Gastroesophageal sphincter (tissue), 4 donors: ENCODE results near the gene TMED1. TPM values are rescaled to one million over a fixed set of nuclear protein-coding genes. Genes with fewer than 3 reads are reported as not detected.
"Not testable (repeated sequence)": the region's sequence is repeated elsewhere in the genome, so short reads cannot be mapped to it uniquely, and the experiment has no call there.

Experiments
- ATAC-seq: fragments of 150-250 bp; one replicate; pipeline ENCODE4 v1.9.1; 2016; ENCODE audit warnings: mild to moderate bottlenecking, moderate library complexity
- H3K27ac ChIP-seq, 4 donors: fragments of 200-600 bp; sonication (generic) in 3 of 4; 1 replicate in 3 of 4; 2 replicates in 1 of 4; pipeline ENCODE4 v1.5.1; 2016 to 2019
- H3K27me3 ChIP-seq: fragments of 200-600 bp; sonication (generic); one replicate; pipeline ENCODE4 v1.5.1; 2019
- H3K36me3 ChIP-seq, 2 donors: fragments of 200-600 bp; sonication (generic); one replicate each; pipeline ENCODE4 v1.5.1; 2019; ENCODE audit warnings: control low read depth in 1 of 2
- H3K4me1 ChIP-seq, 3 donors: fragments of 200-600 bp; sonication (generic); 1 replicate in 2 of 3; 2 replicates in 1 of 3; pipeline ENCODE4 v1.5.1; 2016 to 2019; ENCODE audit warnings: control low read depth in 2 of 3
- H3K4me3 ChIP-seq, 2 donors: fragments of 200-600 bp; sonication (generic); one replicate each; pipeline ENCODE4 v1.5.1; 2019; ENCODE audit warnings: mild to moderate bottlenecking in 1 of 2, moderate library complexity in 1 of 2
- H3K9me3 ChIP-seq, 3 donors: fragments of 200-600 bp; sonication (generic); one replicate each; pipeline ENCODE4 v1.5.1; 2017 to 2019; ENCODE audit warnings: control low read depth in 2 of 3
- EP300 ChIP-seq: sonication (generic); formaldehyde crosslinking; IDR thresholded peaks from one replicate; pipeline ENCODE4 v1.6.1; 2017; ENCODE audit warnings: antibody characterized with exemption, mild to moderate bottlenecking
- POLR2A ChIP-seq, 2 donors: fragments of 450-650 bp; IDR thresholded peaks; one replicate each; pipeline ENCODE4 v1.6.1; 2017; ENCODE audit warnings: antibody characterized with exemption in 2 of 2, mild to moderate bottlenecking in 2 of 2, moderate library complexity in 1 of 2
- POLR2AphosphoS5 ChIP-seq: sonication (generic); formaldehyde crosslinking; IDR thresholded peaks from one replicate; pipeline ENCODE4 v1.6.1; 2017; ENCODE audit warnings: antibody characterized with exemption
- WGBS, 2 donors: methylation state at CpG; one replicate each; pipeline ENCODE4 v1.1.5; 2018; ENCODE audit warnings: low coverage in 1 of 2; 5-methylcytosine and 5-hydroxymethylcytosine counted together
- total RNA-seq, 4 donors: library from RNA; depleted of rRNA; stranded (reverse); fragments of >200 nt; gene quantifications; one replicate each; pipeline ENCODE4 v1.1.0, GENCODE V29; 2016
- TF ChIP-seq, protein P1 (sequence below), 4 experiments: fragments of 200-600 bp in 2 of 4; fragments of 450-650 bp in 2 of 4; sonication (generic) in 1 of 4; IDR thresholded peaks; one replicate each; pipeline ENCODE4 v1.5.1; 2017 to 2019; ENCODE audit warnings: antibody characterized with exemption in 4 of 4, mild to moderate bottlenecking in 2 of 4, moderate library complexity in 2 of 4

TMED1 gene
- total RNA-seq, 4 donors from 2014 or later = 15.4 to 36.9 (median 31.7) TPM

DNA sequence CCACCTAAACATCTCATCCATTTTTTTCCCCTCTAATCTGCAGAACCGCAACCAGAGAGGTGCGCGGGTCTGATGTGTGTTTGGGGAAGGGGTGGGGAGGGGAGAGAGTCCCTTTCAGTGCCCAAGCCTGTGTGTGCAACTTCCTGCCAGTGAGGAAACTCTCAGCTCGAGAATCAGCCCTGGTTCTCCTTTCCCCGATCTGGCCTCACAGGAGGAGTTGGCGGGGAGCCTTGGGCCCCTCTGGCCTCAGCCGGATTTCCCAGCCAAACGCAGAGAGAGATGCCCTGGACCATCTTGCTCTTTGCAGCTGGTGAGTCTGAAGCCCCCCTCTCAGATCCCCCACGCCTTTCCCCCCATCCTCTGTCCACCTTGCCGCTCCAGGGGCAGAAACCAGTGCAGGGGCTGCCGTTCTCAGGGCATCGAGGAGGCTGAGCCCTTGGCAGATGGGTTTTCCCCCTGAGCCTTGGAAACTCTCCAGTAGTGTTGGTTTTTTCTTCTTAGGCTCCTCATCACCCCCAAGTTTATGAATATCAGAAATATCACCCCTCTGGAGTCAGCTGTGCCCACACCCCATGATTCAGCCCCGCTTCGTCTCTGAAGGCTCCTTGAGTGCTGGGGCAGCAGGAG is 12.3 kb upstream of the TMED1 start, which contains the start of gene C19orf38:
TSS of gene C19orf38 (plus strand) at position 186 of the 627 bp plus-strand sequence. CDS start at position 280, 94 bp downstream.
- TF ChIP-seq EP300 = no peak
- no peak for TF ChIP-seq POLR2A (IDR thresholded peaks at IDR 0.05)
- TF ChIP-seq, protein P1, sequence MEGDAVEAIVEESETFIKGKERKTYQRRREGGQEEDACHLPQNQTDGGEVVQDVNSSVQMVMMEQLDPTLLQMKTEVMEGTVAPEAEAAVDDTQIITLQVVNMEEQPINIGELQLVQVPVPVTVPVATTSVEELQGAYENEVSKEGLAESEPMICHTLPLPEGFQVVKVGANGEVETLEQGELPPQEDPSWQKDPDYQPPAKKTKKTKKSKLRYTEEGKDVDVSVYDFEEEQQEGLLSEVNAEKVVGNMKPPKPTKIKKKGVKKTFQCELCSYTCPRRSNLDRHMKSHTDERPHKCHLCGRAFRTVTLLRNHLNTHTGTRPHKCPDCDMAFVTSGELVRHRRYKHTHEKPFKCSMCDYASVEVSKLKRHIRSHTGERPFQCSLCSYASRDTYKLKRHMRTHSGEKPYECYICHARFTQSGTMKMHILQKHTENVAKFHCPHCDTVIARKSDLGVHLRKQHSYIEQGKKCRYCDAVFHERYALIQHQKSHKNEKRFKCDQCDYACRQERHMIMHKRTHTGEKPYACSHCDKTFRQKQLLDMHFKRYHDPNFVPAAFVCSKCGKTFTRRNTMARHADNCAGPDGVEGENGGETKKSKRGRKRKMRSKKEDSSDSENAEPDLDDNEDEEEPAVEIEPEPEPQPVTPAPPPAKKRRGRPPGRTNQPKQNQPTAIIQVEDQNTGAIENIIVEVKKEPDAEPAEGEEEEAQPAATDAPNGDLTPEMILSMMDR (IDR thresholded peaks at IDR 0.05) = no peak
- no peak for TF ChIP-seq POLR2AphosphoS5
- H3K27me3 ChIP-seq = peaks cover 30% of the 10 kb centered on the region
- H3K27ac ChIP-seq = no peak within 1 kb of the TSS
- no peaks in the 10 kb centered on the region for H3K4me1 ChIP-seq
- peaks cover 0 to 18% (median 0%) of the 10 kb centered on the region in 3 donors for H3K9me3 ChIP-seq
- no peak within 1 kb of the TSS for H3K4me3 ChIP-seq
- no peak for ATAC-seq
- no peaks in the 10 kb centered on the region for H3K36me3 ChIP-seq
- 23 to 70% methylated on average over 3 to 7 of the region's 14 CpGs for WGBS, 2 donors

DNA sequence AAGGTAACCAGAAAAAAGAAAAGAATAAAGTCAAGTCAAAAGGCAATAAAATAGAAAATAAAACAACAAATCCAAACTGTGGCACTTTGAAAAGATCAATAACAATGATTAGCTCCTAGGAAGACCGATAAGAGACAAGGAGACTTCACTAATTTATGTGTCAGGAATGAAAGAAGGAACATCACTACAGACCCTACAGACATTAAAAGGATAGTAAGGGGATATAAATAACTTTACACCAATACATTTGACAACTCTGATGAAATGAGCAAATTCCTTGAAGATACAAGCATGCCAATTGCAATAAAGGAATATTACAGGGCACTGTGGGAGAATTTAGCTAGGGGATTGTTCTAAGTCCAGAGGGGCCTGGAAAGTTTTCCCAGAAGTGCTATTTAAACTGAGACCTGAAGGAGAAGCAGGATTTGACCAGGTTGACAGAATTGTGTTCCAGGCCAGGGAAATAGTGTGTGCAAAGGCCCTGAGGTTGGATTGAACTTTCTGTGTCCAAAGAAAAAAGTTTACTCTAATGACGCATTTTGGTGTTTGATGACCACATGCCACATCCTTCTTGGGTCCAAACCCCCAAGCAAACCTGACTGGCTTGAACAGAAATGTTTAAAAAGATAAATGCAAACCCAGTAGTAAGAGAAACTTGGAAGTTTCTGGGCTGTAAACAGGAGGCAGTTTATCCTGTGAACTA is 10.6 kb upstream of the TMED1 start:
- no peak overlapping the region for H3K4me3 ChIP-seq
- no peak for ATAC-seq
- TF ChIP-seq POLR2A (IDR thresholded peaks at IDR 0.05) = no peak
- no peak for TF ChIP-seq POLR2AphosphoS5
- H3K4me1 ChIP-seq = no peaks in the 10 kb centered on the region
- no peak overlapping the region for H3K27ac ChIP-seq
- H3K36me3 ChIP-seq = no peaks in the 10 kb centered on the region
- 75 to 83% methylated on average over 2 of the region's 2 CpGs for WGBS, 2 donors
- peaks cover 0 to 18% (median 0%) of the 10 kb centered on the region in 3 donors for H3K9me3 ChIP-seq
- peaks cover 30% of the 10 kb centered on the region for H3K27me3 ChIP-seq

DNA sequence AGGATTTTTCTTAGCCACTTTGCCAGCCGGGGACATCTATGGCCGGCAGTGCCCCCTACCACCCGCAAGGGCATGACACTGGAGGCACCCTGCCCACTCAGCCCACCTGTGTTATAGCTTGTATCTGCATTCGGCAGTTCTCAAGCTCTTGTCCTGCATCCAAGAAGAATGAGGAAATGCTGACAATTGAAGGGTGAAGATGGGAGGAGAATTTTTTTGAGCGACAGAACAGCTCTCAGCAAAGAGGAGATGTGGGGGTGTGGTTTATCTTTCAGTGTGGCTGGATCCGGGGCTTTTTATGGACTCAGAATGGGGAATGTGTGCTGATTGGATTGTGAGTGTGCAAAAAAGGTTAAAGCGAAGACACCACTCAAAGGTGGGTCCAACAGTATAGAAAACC is 6.8 kb upstream of the TMED1 start:
- no peak for TF ChIP-seq EP300
- no peak for TF ChIP-seq POLR2AphosphoS5
- TF ChIP-seq POLR2A (IDR thresholded peaks at IDR 0.05) = no peak
- TF ChIP-seq, protein P1 (IDR thresholded peaks at IDR 0.05) = no peak
- Histone ChIP-seq H3K27me3 (no peaks in the 10 kb centered on the region), H3K4me1 (no peaks in the 10 kb centered on the region), H3K4me3 (no peak overlapping the region), H3K36me3 (no peaks in the 10 kb centered on the region), H3K9me3 (peaks cover 0 to 18% (median 0%) of the 10 kb centered on the region in 3 donors), H3K27ac (no peak overlapping the region)
- no peak for ATAC-seq
- 78 to 94% methylated on average over 4 to 5 of the region's 7 CpGs for WGBS, 2 donors

DNA sequence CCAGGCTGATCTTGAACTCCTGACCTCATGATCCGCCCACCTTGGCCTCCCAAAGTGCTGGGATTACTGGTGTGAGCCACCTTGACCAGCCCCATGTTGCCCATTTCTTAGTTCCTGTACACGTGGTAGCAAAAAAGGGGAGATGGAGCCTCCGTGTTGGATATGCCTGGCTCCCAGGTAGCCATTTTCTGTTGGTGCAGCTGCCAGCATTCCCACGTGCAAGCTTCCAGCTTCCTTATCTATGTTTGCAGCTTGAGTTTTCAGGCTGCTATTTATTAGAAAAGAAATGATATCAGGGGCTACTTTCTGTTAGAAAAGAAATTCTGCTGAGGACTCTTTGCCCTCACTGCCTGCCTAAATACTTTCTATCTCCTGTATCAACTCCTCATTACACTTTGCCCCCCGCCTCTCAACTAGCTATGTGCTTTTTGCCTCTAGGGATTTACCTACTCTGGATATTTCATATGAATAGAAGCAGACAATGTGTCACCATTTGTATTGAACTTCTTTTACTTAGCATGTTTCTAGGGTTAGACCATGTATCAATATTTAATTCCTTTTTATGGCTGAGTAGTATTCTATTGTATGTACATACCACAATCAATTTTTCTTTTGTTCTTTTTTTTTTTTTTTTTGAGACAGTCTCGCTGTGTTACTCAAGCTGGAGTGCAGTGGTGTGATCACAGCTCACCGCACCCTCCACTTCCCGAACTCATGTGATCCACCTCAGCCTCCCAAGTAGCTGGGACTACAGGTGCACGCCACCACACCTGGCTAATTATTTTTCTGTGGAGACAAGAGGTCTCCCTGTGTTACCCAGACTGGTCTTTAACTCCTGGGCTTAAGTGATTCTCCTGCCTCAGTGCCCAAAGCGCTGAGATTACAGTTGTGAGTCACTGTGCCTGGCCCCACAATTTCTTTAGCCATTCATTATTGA is 3.4 kb upstream of the TMED1 start:
- ATAC-seq = no peak
- Histone ChIP-seq H3K27me3 (no peaks in the 10 kb centered on the region), H3K4me3 (no peak overlapping the region), H3K36me3 (no peaks in the 10 kb centered on the region), H3K27ac (no peak overlapping the region), H3K9me3 (peaks cover 0 to 8% (median 0%) of the 10 kb centered on the region in 3 donors), H3K4me1 (peaks cover 0 to 18% (median 0%) of the 10 kb centered on the region in 3 donors)
- WGBS, 2 donors = 63 to 87% methylated on average over 7 to 8 of the region's 10 CpGs
- TF ChIP-seq, protein P1 (IDR thresholded peaks at IDR 0.05) = no peak
- TF ChIP-seq POLR2AphosphoS5 (no peak), POLR2A (IDR thresholded peaks at IDR 0.05) (no peak), EP300 (no peak)

DNA sequence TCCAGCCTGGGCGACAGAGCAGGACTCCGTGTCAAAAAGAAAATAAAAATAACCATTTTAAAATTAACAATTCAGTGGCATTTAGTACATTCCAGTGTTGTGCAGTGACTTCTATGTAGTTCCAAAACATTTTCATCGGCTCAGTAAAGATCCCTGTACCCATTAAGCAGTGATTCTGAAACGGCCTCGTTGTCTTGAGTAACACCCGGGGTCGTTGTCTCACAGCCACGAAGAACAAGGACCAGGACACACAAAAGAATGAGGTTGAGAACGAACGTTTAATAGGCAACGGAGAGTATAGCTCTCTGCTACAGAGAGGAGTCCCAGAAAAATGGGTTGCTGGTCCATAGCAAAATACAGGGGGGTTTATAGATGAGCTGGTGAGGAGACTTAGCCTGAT is 2.4 kb upstream of the TMED1 start:
- TF ChIP-seq, protein P1 (IDR thresholded peaks at IDR 0.05) = no peak
- TF ChIP-seq POLR2AphosphoS5 (no peak), EP300 (no peak), POLR2A (IDR thresholded peaks at IDR 0.05) (no peak)
- no peak for ATAC-seq
- Histone ChIP-seq H3K27ac (no peak overlapping the region), H3K4me1 (peaks cover 0 to 18% (median 0%) of the 10 kb centered on the region in 3 donors), H3K36me3 (peaks cover 0 to 9% of the 10 kb centered on the region in 2 donors), H3K4me3 (no peak overlapping the region), H3K9me3 (peaks cover 0 to 8% (median 0%) of the 10 kb centered on the region in 3 donors), H3K27me3 (no peaks in the 10 kb centered on the region)
- WGBS, 2 donors = 73 to 82% methylated on average over 7 to 11 of the region's 11 CpGs

DNA sequence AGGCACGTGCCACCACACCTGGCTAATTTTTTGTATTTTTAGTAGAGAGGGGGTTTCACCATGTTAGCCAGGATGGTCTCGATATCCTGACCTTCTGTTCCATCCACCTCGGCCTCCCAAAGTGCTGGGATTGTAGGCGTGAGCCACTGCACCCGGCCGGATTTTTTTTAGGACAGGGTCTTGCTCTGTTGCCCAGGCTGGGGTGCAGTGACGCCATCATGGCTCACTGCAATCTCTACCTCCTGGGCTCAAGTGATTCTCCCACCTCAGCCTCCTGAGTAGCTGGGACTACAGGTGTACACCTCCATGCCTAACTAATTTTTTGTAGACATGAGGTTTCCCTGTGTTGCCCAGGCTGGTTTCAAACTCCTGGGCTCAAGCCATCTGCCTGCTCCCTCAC is 1.6 kb upstream of the TMED1 start:
- peaks cover 0 to 18% (median 0%) of the 10 kb centered on the region in 3 donors for H3K4me1 ChIP-seq
- ATAC-seq, H3K4me3 ChIP-seq, H3K27me3 ChIP-seq, H3K9me3 ChIP-seq, H3K27ac ChIP-seq: not testable (repeated sequence)
- 94 to 96% methylated on average over 4 to 6 of the region's 7 CpGs for WGBS, 2 donors
- peaks cover 0 to 16% of the 10 kb centered on the region in 2 donors for H3K36me3 ChIP-seq
